Measurements from ENCODE around the gene KANSL2.

Gene KANSL2

GRCh38 chr12:48696626-48697025, 14.6 kb upstream of the KANSL2 start:
- DNase-seq: no peak
- Histone ChIP-seq H3K27ac (ENCODE audit: low read depth, low read length) (no peak overlapping the region), H2BK5ac (ENCODE audit: low read length) (no peak overlapping the region), H3K79me2 (ENCODE audit: control insufficient read depth, insufficient read depth, low read length) (no peaks in the 10 kb centered on the region), H3K4me1 (ENCODE audit: control insufficient read depth, low read depth, low read length) (no peaks in the 10 kb centered on the region), H3K4me3 (ENCODE audit: low read length) (no peak overlapping the region), H3K36me3 (ENCODE audit: control insufficient read depth, insufficient read depth, low read length) (peaks cover 10% of the 10 kb centered on the region), H4K8ac (ENCODE audit: low read depth, low read length) (no peak overlapping the region), H3K56ac (ENCODE audit: low read length) (no peak overlapping the region), H3K9ac (ENCODE audit: low read length) (no peak overlapping the region), H3K23ac (ENCODE audit: low read length) (no peak overlapping the region), H2BK15ac (replicated peaks; ENCODE audit: low read depth) (no peak overlapping the region), H3K4ac (ENCODE audit: low read depth, low read length) (no peak overlapping the region), H3K79me1 (ENCODE audit: low read length) (peaks cover 2% of the 10 kb centered on the region), H2AK5ac (ENCODE audit: low read length) (no peak overlapping the region), H3K4me2 (ENCODE audit: low read length) (no peak overlapping the region), H3K27me3 (ENCODE audit: insufficient read depth, low read length, poor library complexity) (no peaks in the 10 kb centered on the region), H3K18ac (ENCODE audit: low read length) (no peak overlapping the region), H2BK120ac (ENCODE audit: low read depth, low read length) (no peak overlapping the region), H4K5ac (ENCODE audit: low read length) (no peak overlapping the region)
- no CpG with 5 or more reads among the region's 5 CpGs for WGBS (ENCODE audit: extremely low coverage, insufficient coverage, low lambda C conversion rate)

- H3K4ac ChIP-seq (ENCODE audit: low read depth, low read length): no peak overlapping the region
- no peak overlapping the region for H2BK120ac ChIP-seq (ENCODE audit: low read depth, low read length)
- no peak overlapping the region for H4K8ac ChIP-seq (ENCODE audit: low read depth, low read length)
- no peak overlapping the region for H3K4me2 ChIP-seq (ENCODE audit: low read length)
- no peak overlapping the region for H3K23ac ChIP-seq (ENCODE audit: low read length)
- H3K4me1 ChIP-seq (ENCODE audit: control insufficient read depth, low read depth, low read length): no peaks in the 10 kb centered on the region
- H3K18ac ChIP-seq (ENCODE audit: low read length): no peak overlapping the region
- H3K4me3 ChIP-seq (ENCODE audit: low read length): no peak overlapping the region
- H3K56ac ChIP-seq (ENCODE audit: low read length): no peak overlapping the region
- H3K27ac ChIP-seq (ENCODE audit: low read depth, low read length): no peak overlapping the region
- peaks cover 10% of the 10 kb centered on the region for H3K36me3 ChIP-seq (ENCODE audit: control insufficient read depth, insufficient read depth, low read length)
- no peak overlapping the region for H2AK5ac ChIP-seq (ENCODE audit: low read length)
- WGBS (ENCODE audit: extremely low coverage, insufficient coverage, low lambda C conversion rate): no CpG with 5 or more reads among the region's 2 CpGs
- peaks cover 2% of the 10 kb centered on the region for H3K79me1 ChIP-seq (ENCODE audit: low read length)
- no peak for DNase-seq
- H3K79me2 ChIP-seq (ENCODE audit: control insufficient read depth, insufficient read depth, low read length): no peaks in the 10 kb centered on the region
- H2BK15ac ChIP-seq (replicated peaks; ENCODE audit: low read depth): no peak overlapping the region
- no peak overlapping the region for H3K9ac ChIP-seq (ENCODE audit: low read length)
- H4K5ac ChIP-seq (ENCODE audit: low read length): no peak overlapping the region
- no peaks in the 10 kb centered on the region for H3K27me3 ChIP-seq (ENCODE audit: insufficient read depth, low read length, poor library complexity)
- no peak overlapping the region for H2BK5ac ChIP-seq (ENCODE audit: low read length)
These were observed 13.8 kb upstream of the KANSL2 start for GRCh38 chr12:48695859-48696258.

GRCh38 chr12:48694038-48694437, 12.0 kb upstream of the KANSL2 start:
- Histone ChIP-seq H3K4ac (ENCODE audit: low read depth, low read length) (no peak overlapping the region), H3K4me1 (ENCODE audit: control insufficient read depth, low read depth, low read length) (no peaks in the 10 kb centered on the region), H2BK15ac (replicated peaks; ENCODE audit: low read depth) (no peak overlapping the region), H2BK5ac (ENCODE audit: low read length) (no peak overlapping the region), H3K27ac (ENCODE audit: low read depth, low read length) (no peak overlapping the region), H4K5ac (ENCODE audit: low read length) (no peak overlapping the region), H3K4me3 (ENCODE audit: low read length) (no peak overlapping the region), H3K79me2 (ENCODE audit: control insufficient read depth, insufficient read depth, low read length) (peaks cover 3% of the 10 kb centered on the region), H3K56ac (ENCODE audit: low read length) (no peak overlapping the region), H3K36me3 (ENCODE audit: control insufficient read depth, insufficient read depth, low read length) (peaks cover 11% of the 10 kb centered on the region), H3K79me1 (ENCODE audit: low read length) (peaks cover 7% of the 10 kb centered on the region), H2BK120ac (ENCODE audit: low read depth, low read length) (no peak overlapping the region), H4K8ac (ENCODE audit: low read depth, low read length) (no peak overlapping the region), H3K23ac (ENCODE audit: low read length) (no peak overlapping the region), H3K9ac (ENCODE audit: low read length) (no peak overlapping the region), H3K4me2 (ENCODE audit: low read length) (no peak overlapping the region), H3K18ac (ENCODE audit: low read length) (no peak overlapping the region), H3K27me3 (ENCODE audit: insufficient read depth, low read length, poor library complexity) (no peaks in the 10 kb centered on the region), H2AK5ac (ENCODE audit: low read length) (no peak overlapping the region)
- no peak for DNase-seq
- no CpG with 5 or more reads among the region's 6 CpGs for WGBS (ENCODE audit: extremely low coverage, insufficient coverage, low lambda C conversion rate)

GRCh38 chr12:48693572-48693971, 11.5 kb upstream of the KANSL2 start:
- H4K5ac ChIP-seq (ENCODE audit: low read length): no peak overlapping the region
- no peak overlapping the region for H3K23ac ChIP-seq (ENCODE audit: low read length)
- no peaks in the 10 kb centered on the region for H3K4me1 ChIP-seq (ENCODE audit: control insufficient read depth, low read depth, low read length)
- no peak overlapping the region for H3K9ac ChIP-seq (ENCODE audit: low read length)
- no peak overlapping the region for H2BK15ac ChIP-seq (replicated peaks; ENCODE audit: low read depth)
- H3K36me3 ChIP-seq (ENCODE audit: control insufficient read depth, insufficient read depth, low read length): peaks cover 11% of the 10 kb centered on the region
- DNase-seq: no peak
- no peak overlapping the region for H4K8ac ChIP-seq (ENCODE audit: low read depth, low read length)
- no CpG with 5 or more reads among the region's 6 CpGs for WGBS (ENCODE audit: extremely low coverage, insufficient coverage, low lambda C conversion rate)
- no peak overlapping the region for H3K4ac ChIP-seq (ENCODE audit: low read depth, low read length)
- no peak overlapping the region for H3K4me3 ChIP-seq (ENCODE audit: low read length)
- H3K27me3 ChIP-seq (ENCODE audit: insufficient read depth, low read length, poor library complexity): no peaks in the 10 kb centered on the region
- H3K79me1 ChIP-seq (ENCODE audit: low read length): peaks cover 7% of the 10 kb centered on the region
- H3K79me2 ChIP-seq (ENCODE audit: control insufficient read depth, insufficient read depth, low read length): peaks cover 3% of the 10 kb centered on the region
- H3K4me2 ChIP-seq (ENCODE audit: low read length): no peak overlapping the region
- H2BK120ac ChIP-seq (ENCODE audit: low read depth, low read length): no peak overlapping the region
- no peak overlapping the region for H3K18ac ChIP-seq (ENCODE audit: low read length)
- H2AK5ac ChIP-seq (ENCODE audit: low read length): no peak overlapping the region
- H3K27ac ChIP-seq (ENCODE audit: low read depth, low read length): no peak overlapping the region
- H3K56ac ChIP-seq (ENCODE audit: low read length): no peak overlapping the region
- H2BK5ac ChIP-seq (ENCODE audit: low read length): no peak overlapping the region

GRCh38 chr12:48691826-48692487, 9.9 kb upstream of the KANSL2 start:
- Histone ChIP-seq H3K27me3 (ENCODE audit: insufficient read depth, low read length, poor library complexity) (no peaks in the 10 kb centered on the region), H2BK15ac (replicated peaks; ENCODE audit: low read depth) (no peak overlapping the region), H3K4me1 (ENCODE audit: control insufficient read depth, low read depth, low read length) (no peaks in the 10 kb centered on the region), H3K18ac (ENCODE audit: low read length) (no peak overlapping the region), H3K23ac (ENCODE audit: low read length) (no peak overlapping the region), H2BK120ac (ENCODE audit: low read depth, low read length) (no peak overlapping the region), H3K79me2 (ENCODE audit: control insufficient read depth, insufficient read depth, low read length) (peaks cover 3% of the 10 kb centered on the region), H2BK5ac (ENCODE audit: low read length) (no peak overlapping the region), H4K5ac (ENCODE audit: low read length) (no peak overlapping the region), H3K27ac (ENCODE audit: low read depth, low read length) (no peak overlapping the region), H3K56ac (ENCODE audit: low read length) (no peak overlapping the region), H3K79me1 (ENCODE audit: low read length) (peaks cover 7% of the 10 kb centered on the region), H3K4me2 (ENCODE audit: low read length) (no peak overlapping the region), H3K4ac (ENCODE audit: low read depth, low read length) (no peak overlapping the region), H3K9ac (ENCODE audit: low read length) (no peak overlapping the region), H3K4me3 (ENCODE audit: low read length) (no peak overlapping the region), H2AK5ac (ENCODE audit: low read length) (no peak overlapping the region), H4K8ac (ENCODE audit: low read depth, low read length) (no peak overlapping the region), H3K36me3 (ENCODE audit: control insufficient read depth, insufficient read depth, low read length) (peaks cover 11% of the 10 kb centered on the region)
- no peak for DNase-seq
- no CpG with 5 or more reads among the region's 2 CpGs for WGBS (ENCODE audit: extremely low coverage, insufficient coverage, low lambda C conversion rate)

GRCh38 chr12:48690990-48691389, 9.0 kb upstream of the KANSL2 start:
- no peak for DNase-seq
- no CpG with 5 or more reads among the region's 4 CpGs for WGBS (ENCODE audit: extremely low coverage, insufficient coverage, low lambda C conversion rate)
- H3K36me3 ChIP-seq (ENCODE audit: control insufficient read depth, insufficient read depth, low read length): peaks cover 11% of the 10 kb centered on the region

More at GRCh38 chr12:48690990-48691389, 9.0 kb upstream of the KANSL2 start:
- Histone ChIP-seq H3K27me3 (ENCODE audit: insufficient read depth, low read length, poor library complexity) (no peaks in the 10 kb centered on the region), H4K5ac (ENCODE audit: low read length) (no peak overlapping the region), H3K27ac (ENCODE audit: low read depth, low read length) (no peak overlapping the region), H3K4me1 (ENCODE audit: control insufficient read depth, low read depth, low read length) (peaks cover 3% of the 10 kb centered on the region), H3K56ac (ENCODE audit: low read length) (no peak overlapping the region), H2AK5ac (ENCODE audit: low read length) (no peak overlapping the region), H3K79me2 (ENCODE audit: control insufficient read depth, insufficient read depth, low read length) (peaks cover 3% of the 10 kb centered on the region), H2BK120ac (ENCODE audit: low read depth, low read length) (no peak overlapping the region), H3K79me1 (ENCODE audit: low read length) (peaks cover 7% of the 10 kb centered on the region), H2BK15ac (replicated peaks; ENCODE audit: low read depth) (no peak overlapping the region), H3K18ac (ENCODE audit: low read length) (no peak overlapping the region), H3K9ac (ENCODE audit: low read length) (no peak overlapping the region), H2BK5ac (ENCODE audit: low read length) (no peak overlapping the region), H3K23ac (ENCODE audit: low read length) (no peak overlapping the region), H3K4me3 (ENCODE audit: low read length) (no peak overlapping the region), H3K4me2 (ENCODE audit: low read length) (no peak overlapping the region), H4K8ac (ENCODE audit: low read depth, low read length) (no peak overlapping the region), H3K4ac (ENCODE audit: low read depth, low read length) (no peak overlapping the region)
